Measurements from ENCODE around the gene SDHC. TPM values are rescaled to one million over a fixed set of nuclear protein-coding genes. Genes with fewer than 3 reads are reported as not detected.
"Not testable (repeated sequence)": the region's sequence is repeated elsewhere in the genome, so short reads cannot be mapped to it uniquely, and the experiment has no call there.

Gene SDHC
- total and polyA plus RNA-seq, 4 donors, result 44.3 to 247 (median 96.7) TPM

- TF ChIP-seq CTCF (IDR thresholded peaks at IDR 0.05; ENCODE audit: low read depth, low read length, missing input control), result peak; percentile 1
- TF ChIP-seq MAX (IDR thresholded peaks at IDR 0.05), result no peak
- peak; percentile 20 for TF ChIP-seq FOXA2 (IDR thresholded peaks at IDR 0.05)
- peak; percentile 96 to 97 for TF ChIP-seq JUND (IDR thresholded peaks at IDR 0.05)
Measured at GRCh38 chr1:161389691-161390558, 75.7 kb downstream of the SDHC start (continued).

GRCh38 chr1:161390559-161390858, 76.3 kb downstream of the SDHC start:
- Histone ChIP-seq H3K9ac (ENCODE audit: low read depth in 1 of 2, low read length in 2 of 2) (peak overlapping the region in 1 of 2 donors; percentile 70), H3K4me3 (ENCODE audit: low read depth in 1 of 3, low read length in 3 of 3) (peak overlapping the region in 2 of 3 donors; percentile 59 to 82), H3K27ac (ENCODE audit: low read depth in 1 of 2, low read length in 2 of 2) (peak overlapping the region; percentile 74 to 81), H3K4me1 (ENCODE audit: control insufficient read depth in 4 of 4, insufficient read depth in 4 of 4, low read length in 3 of 4) (peaks cover 0 to 8% (median 3%) of the 10 kb centered on the region in 4 donors), H3K36me3 (ENCODE audit: control insufficient read depth in 4 of 4, insufficient read depth in 3 of 4, low read depth in 1 of 4, low read length in 3 of 4) (no peaks in the 10 kb centered on the region), H3K27me3 (ENCODE audit: control insufficient read depth in 4 of 4, insufficient read depth in 4 of 4, low read length in 3 of 4) (no peaks in the 10 kb centered on the region), H3K9me3 (ENCODE audit: control insufficient read depth in 4 of 4, low read length in 3 of 4) (no peaks in the 10 kb centered on the region)
- DNase-seq (ENCODE audit: low spot score), result no peak
- peak; percentile 2 for TF ChIP-seq YY1 (IDR thresholded peaks at IDR 0.05)
- TF ChIP-seq CTCF (IDR thresholded peaks at IDR 0.05; ENCODE audit: low read depth, low read length, missing input control), result no peak
- TF ChIP-seq JUND (IDR thresholded peaks at IDR 0.05), result no peak
- 17% methylated on average over 13 of the region's 13 CpGs for WGBS

GRCh38 chr1:161391136-161391535, 77.0 kb downstream of the SDHC start:
- not testable (repeated sequence) for H3K27me3 ChIP-seq (ENCODE audit: control insufficient read depth in 4 of 4, insufficient read depth in 4 of 4, low read length in 3 of 4); H3K36me3 ChIP-seq (ENCODE audit: control insufficient read depth in 4 of 4, insufficient read depth in 3 of 4, low read depth in 1 of 4, low read length in 3 of 4); H3K4me1 ChIP-seq (ENCODE audit: control insufficient read depth in 4 of 4, insufficient read depth in 4 of 4, low read length in 3 of 4); DNase-seq (ENCODE audit: low spot score); H3K4me3 ChIP-seq (ENCODE audit: low read depth in 1 of 3, low read length in 3 of 3); H3K9ac ChIP-seq (ENCODE audit: low read depth in 1 of 2, low read length in 2 of 2); H3K27ac ChIP-seq (ENCODE audit: low read depth in 1 of 2, low read length in 2 of 2); H3K9me3 ChIP-seq (ENCODE audit: control insufficient read depth in 4 of 4, low read length in 3 of 4)
- 97% methylated on average over 7 of the region's 7 CpGs for WGBS

GRCh38 chr1:161391611-161392010, 77.4 kb downstream of the SDHC start:
- Histone ChIP-seq H3K9ac (ENCODE audit: low read depth in 1 of 2, low read length in 2 of 2) (no peak overlapping the region), H3K27ac (ENCODE audit: low read depth in 1 of 2, low read length in 2 of 2) (no peak overlapping the region), H3K27me3 (ENCODE audit: control insufficient read depth in 4 of 4, insufficient read depth in 4 of 4, low read length in 3 of 4) (no peaks in the 10 kb centered on the region), H3K4me3 (ENCODE audit: low read depth in 1 of 3, low read length in 3 of 3) (no peak overlapping the region), H3K9me3 (ENCODE audit: control insufficient read depth in 4 of 4, low read length in 3 of 4) (no peaks in the 10 kb centered on the region), H3K36me3 (ENCODE audit: control insufficient read depth in 4 of 4, insufficient read depth in 3 of 4, low read depth in 1 of 4, low read length in 3 of 4) (no peaks in the 10 kb centered on the region), H3K4me1 (ENCODE audit: control insufficient read depth in 4 of 4, insufficient read depth in 4 of 4, low read length in 3 of 4) (peaks cover 0 to 8% (median 3%) of the 10 kb centered on the region in 4 donors)
- TF ChIP-seq CTCF (IDR thresholded peaks at IDR 0.05; ENCODE audit: low read depth, low read length, missing input control), result no peak
- TF ChIP-seq NR2F2 (IDR thresholded peaks at IDR 0.05), result no peak
- 95% methylated on average over 8 of the region's 8 CpGs for WGBS
- DNase-seq (ENCODE audit: low spot score), result no peak

All from liver (tissue), 9 donors.